Mucosa of descending colon (tissue), 3 donors: ENCODE results near the gene HOXD3. TPM values are rescaled to one million over a fixed set of nuclear protein-coding genes. Genes with fewer than 3 reads are reported as not detected.
A peak's percentile ranks its signal among the peaks of the same experiment; 100 is the strongest.

Experiments
- ATAC-seq: fragments of 200-7000 bp; cut with Tn5 transposase; one replicate; pipeline ENCODE4 v1.9.1; 2020; ENCODE audit warnings: mild to moderate bottlenecking, moderate library complexity
- DNase-seq, 3 donors: peaks; one replicate each; pipeline ENCODE4 v3.0.0-alpha.2; 2020
- H3K36me3 ChIP-seq: fragments of 200-600 bp; one replicate; pipeline ENCODE4 v1.8.0; 2021; ENCODE audit warnings: low read depth, mild to moderate bottlenecking
- H3K4me1 ChIP-seq: fragments of 200-600 bp; one replicate; pipeline ENCODE4 v1.8.0; 2021; ENCODE audit warnings: low read depth, mild to moderate bottlenecking
- H3K4me3 ChIP-seq: fragments of 200-600 bp; one replicate; pipeline ENCODE4 v1.8.0; 2021; ENCODE audit warnings: mild to moderate bottlenecking
- H3K9me3 ChIP-seq: fragments of 200-600 bp; one replicate; pipeline ENCODE4 v1.8.0; 2021; ENCODE audit warnings: mild to moderate bottlenecking
- intact Hi-C, 2 donors: fragments of 100-400 bp; cut with DNase I in 1 of 2; cut with micrococcal nuclease in 1 of 2; formaldehyde crosslinking; loops; one replicate each; pipeline versions ENCODE4 v1.11.0 to v1.11.1; 2022; cut with DNase I, micrococcal nuclease
- total RNA-seq, 3 donors: library from RNA; stranded (reverse); fragmentation: NEBNext Ultra II Directional in 2 of 3; extraction: Animal tissue kit (Norgen Biotek cat#: 25700) in 2 of 3; gene quantifications; one replicate each; pipeline versions ENCODE4 v1.2.1 to v1.2.4, GENCODE V29; 2021 to 2023
- TF ChIP-seq, protein P1 (sequence below): fragments of 200-600 bp; IDR thresholded peaks from one replicate; pipeline ENCODE4 v1.8.0; 2022; ENCODE audit warnings: antibody characterized with exemption, mild to moderate bottlenecking
- donor health status: DM: no; HTN: no; CAD: no; lungs with moderate emphysema.
- donor health status: DM: no; HTN: no; CAD: no.
- donor health status: DM: no; HTN: yes; CAD: no.

The HOXD3 gene
- total RNA-seq, 3 donors from 2014 or later, result 5.8 to 7.0 (median 6.0) TPM

DNA sequence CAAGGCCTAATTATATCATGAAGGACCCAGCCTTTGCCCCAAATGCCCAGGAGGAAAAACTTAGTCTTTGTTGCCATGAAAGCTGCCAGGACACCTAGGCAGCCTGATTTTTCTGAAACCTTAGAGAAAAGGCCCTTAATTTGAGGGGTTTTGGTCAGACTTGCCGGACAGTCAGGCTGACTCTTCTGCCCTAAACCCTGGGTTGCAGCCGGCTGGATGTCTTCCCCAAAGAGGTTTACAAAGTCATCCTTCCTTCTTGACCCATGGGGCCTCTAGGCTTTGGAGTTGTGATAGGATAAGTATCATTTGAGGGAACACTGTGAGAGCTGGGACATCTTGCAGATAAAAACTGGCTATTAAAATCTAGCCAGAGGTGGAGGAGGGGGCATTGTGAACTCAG is 28.9 kb downstream of the HOXD3 start:
- TF ChIP-seq, protein P1, sequence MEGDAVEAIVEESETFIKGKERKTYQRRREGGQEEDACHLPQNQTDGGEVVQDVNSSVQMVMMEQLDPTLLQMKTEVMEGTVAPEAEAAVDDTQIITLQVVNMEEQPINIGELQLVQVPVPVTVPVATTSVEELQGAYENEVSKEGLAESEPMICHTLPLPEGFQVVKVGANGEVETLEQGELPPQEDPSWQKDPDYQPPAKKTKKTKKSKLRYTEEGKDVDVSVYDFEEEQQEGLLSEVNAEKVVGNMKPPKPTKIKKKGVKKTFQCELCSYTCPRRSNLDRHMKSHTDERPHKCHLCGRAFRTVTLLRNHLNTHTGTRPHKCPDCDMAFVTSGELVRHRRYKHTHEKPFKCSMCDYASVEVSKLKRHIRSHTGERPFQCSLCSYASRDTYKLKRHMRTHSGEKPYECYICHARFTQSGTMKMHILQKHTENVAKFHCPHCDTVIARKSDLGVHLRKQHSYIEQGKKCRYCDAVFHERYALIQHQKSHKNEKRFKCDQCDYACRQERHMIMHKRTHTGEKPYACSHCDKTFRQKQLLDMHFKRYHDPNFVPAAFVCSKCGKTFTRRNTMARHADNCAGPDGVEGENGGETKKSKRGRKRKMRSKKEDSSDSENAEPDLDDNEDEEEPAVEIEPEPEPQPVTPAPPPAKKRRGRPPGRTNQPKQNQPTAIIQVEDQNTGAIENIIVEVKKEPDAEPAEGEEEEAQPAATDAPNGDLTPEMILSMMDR, result no peak
- no peak for DNase-seq
- H3K9me3 ChIP-seq, result no peaks in the 10 kb centered on the region
- no peak overlapping the region for H3K4me3 ChIP-seq
- no peak for ATAC-seq
- intact Hi-C loops, result no loop called here
- no peaks in the 10 kb centered on the region for H3K36me3 ChIP-seq
- H3K4me1 ChIP-seq, result peaks cover 21% of the 10 kb centered on the region

DNA sequence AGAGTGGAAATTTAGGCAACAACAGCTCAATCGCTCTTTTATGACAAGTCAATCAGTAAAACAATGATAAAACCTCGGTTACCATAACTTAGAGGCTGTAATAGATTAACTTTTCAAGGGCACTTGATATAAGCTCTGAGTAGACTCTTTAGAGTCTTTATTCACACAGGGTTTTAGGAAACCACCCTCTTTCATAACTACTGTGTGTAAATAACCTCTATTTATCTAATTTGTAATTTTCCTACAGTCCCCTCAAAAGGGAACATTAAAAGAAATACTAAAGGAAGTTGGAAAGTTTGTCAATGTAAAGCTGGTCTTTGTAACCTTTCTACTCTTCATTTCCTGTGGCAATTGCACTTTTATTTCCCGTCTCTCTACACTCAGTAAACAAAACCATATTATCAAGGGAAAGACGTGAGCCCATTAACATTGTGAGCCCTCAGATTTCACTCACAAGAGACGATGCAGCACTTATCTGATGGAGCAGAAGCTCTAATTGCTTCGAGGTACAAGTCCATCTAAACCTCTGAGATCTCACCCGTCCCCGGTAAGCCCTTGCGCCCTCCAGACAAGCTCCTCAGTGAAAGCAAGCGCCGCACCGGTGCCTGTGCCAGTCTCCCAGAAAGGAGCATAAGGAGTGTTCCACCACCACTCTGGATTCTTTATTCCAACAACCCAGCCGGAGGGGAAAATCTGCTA is 30.2 kb downstream of the HOXD3 start:
- intact Hi-C loops, result no loop called here
- peaks cover 22% of the 10 kb centered on the region for H3K4me1 ChIP-seq
- ATAC-seq (peak; percentile 42), DNase-seq (peak in 2 of 3 donors; percentile 52 to 66)
- H3K36me3 ChIP-seq, result no peaks in the 10 kb centered on the region
- H3K9me3 ChIP-seq, result no peaks in the 10 kb centered on the region
- H3K4me3 ChIP-seq, result peak overlapping the region; percentile 52
- TF ChIP-seq, protein P1, result no peak

DNA sequence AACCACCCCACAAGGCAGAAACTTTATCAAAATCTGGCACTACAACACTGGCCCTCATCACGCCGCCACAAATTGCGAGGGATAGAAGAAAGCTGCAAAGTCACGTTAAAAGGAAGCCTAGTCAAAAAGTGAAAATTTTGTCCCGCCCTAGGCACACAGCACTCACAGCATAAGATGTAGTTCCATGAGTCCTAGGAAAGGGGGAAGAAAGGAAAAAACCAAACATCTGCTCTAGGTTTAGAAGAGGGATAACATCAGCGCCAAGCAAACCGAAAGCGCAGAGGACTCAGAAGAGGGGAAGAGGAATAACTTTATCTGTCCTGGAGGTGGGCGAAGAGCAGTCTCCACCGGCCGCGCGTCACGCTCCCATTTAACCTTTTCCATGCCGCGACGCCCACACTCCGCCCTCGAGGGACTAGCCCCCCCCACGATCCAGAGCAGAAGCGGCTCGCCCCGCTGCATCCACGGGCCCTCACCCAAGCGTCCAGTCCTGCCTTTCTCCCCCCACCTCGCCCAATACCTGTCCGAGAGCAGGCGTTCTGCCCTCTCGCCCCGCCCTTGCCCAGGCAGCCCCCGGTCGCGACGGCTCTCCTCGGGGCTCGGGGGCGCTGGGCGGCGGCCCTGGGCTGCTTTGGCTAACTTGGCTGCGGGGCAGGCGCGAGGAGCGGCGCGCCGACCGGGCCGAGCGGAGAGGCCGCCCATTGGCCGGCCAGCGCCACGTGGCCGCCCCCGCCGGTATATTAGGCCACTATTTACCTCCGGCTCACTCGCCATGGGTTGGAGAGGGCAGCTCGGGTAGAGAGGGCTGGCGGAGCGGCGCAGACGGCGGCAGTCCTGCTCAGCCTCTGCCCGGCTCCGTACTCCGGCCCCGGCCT is 31.0 kb downstream of the HOXD3 start, which contains the start of gene HOXD1:
TSS of gene HOXD1 (plus strand) at position 770 of the 875 bp plus-strand sequence. CDS start 134 bp downstream, outside the sequence.
- DNase-seq (peak; percentile 80 to 89 (median 84)), ATAC-seq (peak; percentile 91)
- TF ChIP-seq, protein P1, result no peak

DNA sequence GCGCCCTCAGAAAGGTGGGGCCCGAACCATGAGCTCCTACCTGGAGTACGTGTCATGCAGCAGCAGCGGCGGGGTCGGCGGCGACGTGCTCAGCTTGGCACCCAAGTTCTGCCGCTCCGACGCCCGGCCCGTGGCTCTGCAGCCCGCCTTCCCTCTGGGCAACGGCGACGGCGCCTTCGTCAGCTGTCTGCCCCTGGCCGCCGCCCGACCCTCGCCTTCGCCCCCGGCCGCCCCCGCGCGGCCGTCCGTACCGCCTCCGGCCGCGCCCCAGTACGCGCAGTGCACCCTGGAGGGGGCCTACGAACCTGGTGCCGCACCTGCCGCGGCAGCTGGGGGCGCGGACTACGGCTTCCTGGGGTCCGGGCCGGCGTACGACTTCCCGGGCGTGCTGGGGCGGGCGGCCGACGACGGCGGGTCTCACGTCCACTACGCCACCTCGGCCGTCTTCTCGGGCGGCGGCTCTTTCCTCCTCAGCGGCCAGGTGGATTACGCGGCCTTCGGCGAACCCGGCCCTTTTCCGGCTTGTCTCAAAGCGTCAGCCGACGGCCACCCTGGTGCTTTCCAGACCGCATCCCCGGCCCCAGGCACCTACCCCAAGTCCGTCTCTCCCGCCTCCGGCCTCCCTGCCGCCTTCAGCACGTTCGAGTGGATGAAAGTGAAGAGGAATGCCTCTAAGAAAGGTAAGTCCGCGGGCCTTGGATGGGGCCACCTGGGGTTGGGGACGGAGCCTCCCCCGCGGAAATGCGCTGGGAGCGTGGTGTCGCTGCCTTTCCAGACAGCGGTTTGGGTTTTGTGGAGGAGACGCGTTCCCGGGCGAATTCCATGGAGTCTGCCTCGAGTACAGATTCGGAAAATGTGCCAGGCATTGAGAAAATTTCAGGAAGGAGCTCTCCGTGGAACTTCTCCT is 31.9 kb downstream of the HOXD3 start:
- H3K36me3 ChIP-seq, result no peaks in the 10 kb centered on the region
- TF ChIP-seq, protein P1, result no peak
- H3K4me3 ChIP-seq, result peak overlapping the region; percentile 52
- DNase-seq (peak in 2 of 3 donors; percentile 52 to 75), ATAC-seq (peak; percentile 68)
- no peaks in the 10 kb centered on the region for H3K9me3 ChIP-seq
- intact Hi-C loops, result no loop called here
- H3K4me1 ChIP-seq, result peaks cover 22% of the 10 kb centered on the region

More for the DNA sequence above, 31.0 kb downstream of the HOXD3 start, which contains the start of gene HOXD1:
- intact Hi-C loops, result no loop called here
- no peaks in the 10 kb centered on the region for H3K36me3 ChIP-seq
- H3K4me1 ChIP-seq, result peaks cover 22% of the 10 kb centered on the region
- peak within 1 kb of the TSS; percentile 52 for H3K4me3 ChIP-seq
- H3K9me3 ChIP-seq, result no peaks in the 10 kb centered on the region
